B cell (primary cell): ENCODE results near the gene CMIP. TPM values are rescaled to one million over a fixed set of nuclear protein-coding genes. Genes with fewer than 3 reads are reported as not detected.

Source experiments
- ATAC-seq: fragments of 200-7000 bp; cut with Tn5 transposase; one replicate; pipeline ENCODE4 v1.10.0; 2021; ENCODE audit warnings: low read depth, mild to moderate bottlenecking, moderate number of reproducible peaks, moderate library complexity
- CTCF ChIA-PET: fragments of 350-600 bp; sonication (Branson Sonifier 250); formaldehyde crosslinking; loops from one replicate; lab custom pipeline; 2021; ENCODE audit warnings: antibody characterized with exemption, inconsistent platforms; lab: Charles Lee
- POLR2A ChIA-PET: fragments of 350-600 bp; sonication (Branson Sonifier 250); formaldehyde crosslinking; loops from one replicate; lab custom pipeline; 2021; ENCODE audit warnings: antibody characterized with exemption; lab: Charles Lee
- DNase-seq: peaks from one replicate; pipeline ENCODE4 v3.0.0; 2013
- H2AFZ ChIP-seq: 2 replicates; pipeline ENCODE4 v1.6.1; 2012; ENCODE audit warnings: mild to moderate bottlenecking, low read depth, low read length; ENCODE audit not compliant: insufficient read depth, poor library complexity, severe bottlenecking
- H3K27ac ChIP-seq, 2 donors: 1 replicate in 1 of 2; 2 replicates in 1 of 2; pipeline ENCODE4 v1.5.1; 2012 to 2013; ENCODE audit warnings: low read length in 2 of 2, mild to moderate bottlenecking in 2 of 2, moderate library complexity in 1 of 2
- H3K27me3 ChIP-seq, 4 experiments: fragments of 200-600 bp in 1 of 4; sonication (generic) in 1 of 4; replicated peaks in 1 of 4; 1 replicate in 2 of 4; 2 replicates in 2 of 4; pipeline versions ENCODE4 v1.6.1 to v1.7.0; 2013 to 2016; ENCODE audit warnings: low read length in 3 of 4, mild to moderate bottlenecking in 2 of 4, mixed read lengths in 1 of 4, moderate library complexity in 1 of 4; ENCODE audit not compliant: insufficient read depth in 4 of 4, control insufficient read depth in 3 of 4; ENCODE audit errors: control extremely low read depth in 1 of 4
- H3K36me3 ChIP-seq, 2 experiments: replicated peaks in 1 of 2; 1 replicate in 1 of 2; 2 replicates in 1 of 2; pipeline versions ENCODE4 v1.6.1 to v1.7.1; 2013; ENCODE audit warnings: low read length in 1 of 2; ENCODE audit not compliant: insufficient read depth in 2 of 2, control insufficient read depth in 1 of 2; ENCODE audit errors: control extremely low read depth in 1 of 2, extremely low read depth in 1 of 2
- H3K4me1 ChIP-seq, 2 donors: fragments of 200-600 bp in 1 of 2; sonication (generic) in 1 of 2; 1 replicate in 1 of 2; 2 replicates in 1 of 2; pipeline versions ENCODE4 v1.5.1 to v1.6.1; 2013 to 2017; ENCODE audit warnings: low read length in 2 of 2; ENCODE audit not compliant: control insufficient read depth in 2 of 2, insufficient read depth in 2 of 2
- H3K4me2 ChIP-seq: replicated peaks from 2 replicates; pipeline ENCODE3; 2012; ENCODE audit warnings: mild to moderate bottlenecking, low read depth, low read length; ENCODE audit not compliant: poor library complexity, severe bottlenecking
- H3K4me3 ChIP-seq, 5 experiments: fragments of 200-600 bp in 1 of 5; sonication (generic) in 1 of 5; 1 replicate in 3 of 5; 2 replicates in 2 of 5; pipeline versions ENCODE4 v1.5.1 to v1.7.0; 2011 to 2016; ENCODE audit warnings: low read length in 4 of 5, mild to moderate bottlenecking in 4 of 5, low read depth in 2 of 5, control low read depth in 1 of 5, moderate library complexity in 1 of 5; ENCODE audit not compliant: insufficient read depth in 1 of 5; ENCODE audit errors: control extremely low read depth in 1 of 5, extremely low read depth in 1 of 5
- H3K79me2 ChIP-seq: fragments of 200-600 bp; sonication (generic); one replicate; pipeline ENCODE4 v1.6.0; 2016; ENCODE audit warnings: low read length; ENCODE audit not compliant: control insufficient read depth, insufficient read depth
- H3K9ac ChIP-seq: fragments of 200-600 bp; sonication (generic); 2 replicates; pipeline ENCODE4 v1.6.1; 2017; ENCODE audit warnings: mild to moderate bottlenecking, low read length, moderate library complexity
- H3K9me3 ChIP-seq, 3 donors: one replicate each; pipeline versions ENCODE4 v1.6.1 to v1.7.1; 2013; ENCODE audit warnings: low read length in 2 of 3; ENCODE audit not compliant: control insufficient read depth in 2 of 3, insufficient read depth in 1 of 3; ENCODE audit errors: control extremely low read depth in 1 of 3
- H4K20me1 ChIP-seq: 2 replicates; pipeline ENCODE4 v1.6.0; 2012; ENCODE audit warnings: mild to moderate bottlenecking, low read length; ENCODE audit not compliant: insufficient read depth, control insufficient read depth, poor library complexity, severe bottlenecking
- H3K27ac Mint-ChIP-seq: one replicate; pipeline ENCODE4 v1.8.0; 2021; ENCODE audit warnings: mixed read lengths
- H3K27me3 Mint-ChIP-seq: one replicate; pipeline ENCODE4 v1.8.0; 2021; ENCODE audit warnings: mixed read lengths
- H3K4me1 Mint-ChIP-seq: one replicate; pipeline ENCODE4 v1.8.0; 2021; ENCODE audit warnings: mixed read lengths
- H3K4me3 Mint-ChIP-seq: one replicate; pipeline ENCODE4 v1.8.0; 2021; ENCODE audit warnings: mixed read lengths
- H3K9me3 Mint-ChIP-seq: one replicate; pipeline ENCODE4 v1.8.0; 2022; ENCODE audit warnings: mixed read lengths; ENCODE audit not compliant: insufficient read depth
- CTCF ChIP-seq: fragments of 200-600 bp; IDR thresholded peaks from one replicate; pipeline ENCODE4 v1.8.0; 2022; ENCODE audit warnings: antibody characterized with exemption, mild to moderate bottlenecking
- EZH2 ChIP-seq: IDR thresholded peaks from 2 replicates; pipeline ENCODE4 v1.6.1; 2012; ENCODE audit warnings: borderline replicate concordance, low read depth, mild to moderate bottlenecking, moderate library complexity, low read length; ENCODE audit not compliant: insufficient read depth, poor library complexity, severe bottlenecking
- WGBS: methylation state at CpG from one replicate; pipeline ENCODE4 v1.1.5; 2013; ENCODE audit warnings: missing lambda C conversion rate; ENCODE audit not compliant: insufficient coverage; 5-methylcytosine and 5-hydroxymethylcytosine counted together
- intact Hi-C: fragments of 100-400 bp; cut with micrococcal nuclease; formaldehyde crosslinking; loops from one replicate; pipeline ENCODE4 v1.10.0; 2022
- polyA plus RNA-seq: library from polyadenylated mRNA; depleted of rRNA; stranded (reverse); fragments of >200 nt; gene quantifications from 2 replicates; pipeline ENCODE4 v1.2.3, GENCODE V29; 2012
- total RNA-seq, 2 donors: library from RNA; stranded (reverse); fragments of 120-200 nt in 1 of 2; gene quantifications; 1 replicate in 1 of 2; 2 replicates in 1 of 2; pipeline versions ENCODE4 v1.2.3 to v1.2.4, GENCODE V29; 2013 to 2022

Gene CMIP
- total and polyA plus RNA-seq, 2 donors (not counting 1 experiment from before 2014, with no cell fraction given), result 27.1 to 155 TPM

GRCh38 chr16:81469183-81469677, 24.6 kb downstream of the CMIP start:
- Histone ChIP-seq H3K9me3 (no peaks in the 10 kb centered on the region), H3K79me2 (peaks cover 95% of the 10 kb centered on the region), H2AFZ (no peak overlapping the region), H3K27ac (peak overlapping the region; percentile 39 to 82), H3K4me3 (peak overlapping the region in 1 of 5 experiments; percentile 29), H3K27me3 (no peaks in the 10 kb centered on the region), H3K9ac (peak overlapping the region; percentile 35), H3K4me2 (peak overlapping the region; percentile 74), H3K36me3 (peaks cover 0 to 32% of the 10 kb centered on the region in 2 experiments), H4K20me1 (peaks cover 19% of the 10 kb centered on the region), H3K4me1 (peaks cover 47 to 62% of the 10 kb centered on the region in 2 donors)
- ChIA-PET CTCF (interaction anchor here (1.3 to 2.3 kb wide), 2 partner anchors 12 to 32 kb away, joined by 7 to 11 read pairs; no protein-coding TSS in a partner anchor), POLR2A (interaction anchor here (0.8 to 1.0 kb wide), 3 partner anchors 12 to 45 kb away, joined by 3 to 4 read pairs (median 3); no protein-coding TSS in a partner anchor)
- no peak for TF ChIP-seq CTCF
- TF ChIP-seq EZH2, result no peak
- Mint-ChIP-seq H3K27me3 (no peaks in the 10 kb centered on the region), H3K9me3 (no peaks in the 10 kb centered on the region), H3K4me3 (peak overlapping the region; percentile 80), H3K27ac (peak overlapping the region; percentile 89), H3K4me1 (peaks cover 83% of the 10 kb centered on the region)
- ATAC-seq (no peak), DNase-seq (no peak)
- intact Hi-C loops, result no loop called here
- 77% methylated on average over 3 of the region's 4 CpGs for WGBS
